Neutrophil (primary cell): ENCODE data around the gene RAB3GAP2.
"Not testable (repeated sequence)": the region's sequence is repeated elsewhere in the genome, so short reads cannot be mapped to it uniquely, and the experiment has no call there.

Experiments
- H3K27ac ChIP-seq: fragments of 200-600 bp; sonication (generic); 2 replicates; pipeline ENCODE4 v1.5.1; 2016; ENCODE audit warnings: mild to moderate bottlenecking, moderate library complexity
- H3K27me3 ChIP-seq: fragments of 200-600 bp; sonication (generic); 2 replicates; pipeline ENCODE4 v1.6.0; 2016; ENCODE audit warnings: mild to moderate bottlenecking
- H3K36me3 ChIP-seq: fragments of 200-600 bp; sonication (generic); 2 replicates; pipeline ENCODE4 v1.5.1; 2017
- H3K4me1 ChIP-seq, 2 experiments: fragments of 200-600 bp in 1 of 2; sonication (generic) in 1 of 2; 1 replicate in 1 of 2; 2 replicates in 1 of 2; pipeline versions ENCODE4 v1.5.1 to v1.6.1; 2013 to 2016; ENCODE audit warnings: low read depth in 1 of 2, low read length in 1 of 2, mild to moderate bottlenecking in 1 of 2, moderate library complexity in 1 of 2; ENCODE audit not compliant: control insufficient read depth in 1 of 2, insufficient read depth in 1 of 2
- H3K4me3 ChIP-seq, 2 experiments: fragments of 200-600 bp in 1 of 2; sonication (generic) in 1 of 2; 1 replicate in 1 of 2; 2 replicates in 1 of 2; pipeline ENCODE4 v1.5.1; 2013 to 2016; ENCODE audit warnings: low read depth in 1 of 2, low read length in 1 of 2, mild to moderate bottlenecking in 1 of 2, moderate library complexity in 1 of 2
- H3K9me3 ChIP-seq: fragments of 200-600 bp; sonication (generic); 2 replicates; pipeline ENCODE4 v1.5.1; 2016
- CTCF ChIP-seq: fragments of 200-600 bp; sonication (generic); IDR thresholded peaks from 2 replicates; pipeline ENCODE4 v1.5.1; 2016; ENCODE audit warnings: antibody characterized with exemption

The RAB3GAP2 gene

GRCh38 chr1:220317161-220317560, 44.9 kb upstream of the RAB3GAP2 start:
- no peaks in the 10 kb centered on the region for H3K36me3 ChIP-seq
- H3K27me3 ChIP-seq, result peaks cover 4% of the 10 kb centered on the region
- H3K9me3 ChIP-seq, result no peaks in the 10 kb centered on the region
- no peak overlapping the region for H3K4me3 ChIP-seq
- TF ChIP-seq CTCF, result no peak
- H3K27ac ChIP-seq, result no peak overlapping the region
- H3K4me1 ChIP-seq, result no peaks in the 10 kb centered on the region

- Histone ChIP-seq H3K27ac (no peak overlapping the region), H3K9me3 (no peaks in the 10 kb centered on the region), H3K36me3 (no peaks in the 10 kb centered on the region), H3K4me1 (no peaks in the 10 kb centered on the region), H3K27me3 (peaks cover 4% of the 10 kb centered on the region), H3K4me3 (no peak overlapping the region)
- no peak for TF ChIP-seq CTCF
These were observed 44.1 kb upstream of the RAB3GAP2 start for GRCh38 chr1:220316305-220316704.

- TF ChIP-seq CTCF, result no peak
- no peak overlapping the region for H3K4me3 ChIP-seq
- H3K9me3 ChIP-seq, result no peaks in the 10 kb centered on the region
- no peaks in the 10 kb centered on the region for H3K4me1 ChIP-seq
- H3K27ac ChIP-seq, result no peak overlapping the region
- peaks cover 4% of the 10 kb centered on the region for H3K27me3 ChIP-seq
- no peaks in the 10 kb centered on the region for H3K36me3 ChIP-seq
These were observed 43.0 kb upstream of the RAB3GAP2 start for GRCh38 chr1:220315070-220315839.

- Histone ChIP-seq H3K27ac (no peak overlapping the region), H3K9me3 (no peaks in the 10 kb centered on the region), H3K4me3 (no peak overlapping the region), H3K27me3 (peaks cover 4% of the 10 kb centered on the region), H3K36me3 (no peaks in the 10 kb centered on the region), H3K4me1 (no peaks in the 10 kb centered on the region)
- no peak for TF ChIP-seq CTCF
These were observed 41.3 kb upstream of the RAB3GAP2 start for GRCh38 chr1:220313576-220313975.

GRCh38 chr1:220310147-220310546, 37.9 kb upstream of the RAB3GAP2 start:
- not testable (repeated sequence) for H3K36me3 ChIP-seq, H3K9me3 ChIP-seq, H3K4me3 ChIP-seq, H3K4me1 ChIP-seq, H3K27ac ChIP-seq, H3K27me3 ChIP-seq

GRCh38 chr1:220307607-220308006, 35.4 kb upstream of the RAB3GAP2 start:
- Histone ChIP-seq H3K27ac (no peak overlapping the region), H3K27me3 (peaks cover 5% of the 10 kb centered on the region), H3K4me1 (no peaks in the 10 kb centered on the region), H3K4me3 (no peak overlapping the region), H3K9me3 (no peaks in the 10 kb centered on the region), H3K36me3 (no peaks in the 10 kb centered on the region)
- TF ChIP-seq CTCF, result no peak
